HFF-Myc (cell line): Measurements from ENCODE around the gene OSER1.

Experiments
- DNase-seq: peaks from one replicate; pipeline ENCODE4 v3.0.0-alpha.2; 2011; ENCODE audit warnings: low read depth; ENCODE audit errors: extremely low read depth
- H3K4me3 ChIP-seq: replicated peaks from 2 replicates; pipeline ENCODE4 v1.5.1; 2011; ENCODE audit warnings: low read depth, mild to moderate bottlenecking, control low read depth, low read length
- CTCF ChIP-seq: IDR thresholded peaks from 2 replicates; pipeline ENCODE4 v1.5.1; 2012; ENCODE audit warnings: mild to moderate bottlenecking, low read depth, low read length, control low read depth; ENCODE audit errors: missing control alignments

Gene OSER1

DNA sequence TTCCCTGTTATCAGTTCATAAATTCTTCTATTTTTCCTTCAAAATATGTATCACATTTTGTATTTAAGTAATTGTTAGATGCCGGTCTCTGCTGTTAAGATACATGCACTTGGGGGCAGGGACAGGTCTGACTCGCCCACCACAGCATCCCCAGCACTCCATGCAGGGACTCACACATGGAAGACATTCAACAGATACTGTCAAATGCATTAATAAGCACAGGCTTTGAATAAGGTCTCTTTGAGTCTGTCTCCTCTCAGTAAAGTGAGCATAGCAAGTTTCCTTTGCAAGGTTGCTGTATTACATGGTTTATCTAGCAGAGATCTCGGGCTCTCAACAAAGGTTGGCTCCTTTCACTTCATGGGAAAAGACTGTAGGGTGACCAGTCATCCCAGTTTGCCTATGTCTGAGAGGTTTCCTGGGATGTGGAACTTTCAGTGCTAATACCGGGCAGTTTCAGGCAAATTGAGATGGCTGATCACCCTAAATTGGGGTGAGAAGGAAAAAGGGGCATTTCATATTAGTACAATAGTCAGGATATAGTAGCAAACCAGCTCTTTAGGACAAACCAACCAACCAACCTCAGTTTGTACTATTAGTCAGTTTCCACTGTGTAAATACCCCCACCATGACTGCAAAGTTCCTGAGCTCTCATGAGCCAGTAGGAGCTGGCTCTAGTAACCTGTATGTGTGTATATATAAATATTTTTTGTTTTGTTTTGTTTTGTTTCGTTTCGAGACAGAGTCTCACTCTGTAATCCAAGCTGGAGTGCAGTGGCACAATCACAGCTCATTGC lies 38.6 kb downstream of the OSER1 start:
- no peak for DNase-seq
- TF ChIP-seq CTCF: no peak

DNA sequence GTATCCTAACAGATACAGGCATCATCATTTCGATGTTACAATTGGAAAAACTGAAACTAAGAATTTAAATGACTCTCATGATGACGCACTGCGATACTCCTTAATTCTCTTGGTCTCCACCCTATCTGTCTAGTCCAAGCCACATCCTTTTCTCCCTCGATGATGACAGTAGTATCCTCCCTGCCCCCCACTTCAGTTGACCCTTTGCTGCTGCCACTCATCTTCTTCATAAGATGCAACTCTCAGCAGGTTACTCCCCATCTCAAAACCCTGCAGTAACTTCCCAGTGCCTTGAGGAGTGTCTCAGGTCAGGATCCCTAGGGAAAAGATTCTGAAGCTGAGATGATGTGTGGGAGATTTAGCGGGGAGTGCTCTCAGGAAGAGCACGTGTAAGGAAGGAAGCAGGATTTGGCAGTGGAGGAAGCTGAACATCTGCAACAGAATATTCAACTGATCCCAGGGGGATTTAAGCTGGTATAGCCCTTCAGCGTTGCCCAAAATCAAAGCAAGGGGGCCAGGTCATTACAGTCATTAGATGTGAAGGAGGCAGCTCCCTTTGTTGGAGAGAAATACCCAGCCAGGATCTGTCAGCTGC lies 39.7 kb downstream of the OSER1 start:
- no peak overlapping the region for H3K4me3 ChIP-seq
- DNase-seq: no peak
- TF ChIP-seq CTCF: no peak

More for the DNA sequence above, 38.6 kb downstream of the OSER1 start:
- H3K4me3 ChIP-seq: no peak overlapping the region

GRCh38 chr20:44167736-44168135 lies 42.8 kb downstream of the OSER1 start:
- TF ChIP-seq CTCF: no peak
- DNase-seq: no peak
- H3K4me3 ChIP-seq: no peak overlapping the region

DNA sequence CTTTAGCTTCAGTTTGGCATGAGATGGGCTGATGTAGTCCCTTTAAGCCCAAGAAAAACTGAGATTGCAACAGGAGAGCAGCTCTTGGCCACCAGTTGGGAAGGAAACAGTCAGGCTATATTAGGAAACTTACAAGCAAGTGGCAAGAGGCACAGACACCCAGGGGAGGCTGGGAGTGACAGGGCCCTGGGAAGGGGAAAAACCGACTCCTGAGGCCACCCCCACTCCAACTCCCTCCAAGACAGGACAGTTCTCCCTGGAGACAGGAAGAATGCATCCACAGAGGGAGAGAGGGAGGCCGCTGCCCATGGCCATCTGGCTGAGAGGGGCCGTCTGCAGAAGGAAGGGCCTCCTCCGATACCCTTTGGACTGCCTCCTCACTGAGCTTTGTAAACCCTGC lies 44.1 kb downstream of the OSER1 start:
- TF ChIP-seq CTCF: no peak
- no peak overlapping the region for H3K4me3 ChIP-seq
- DNase-seq: no peak

DNA sequence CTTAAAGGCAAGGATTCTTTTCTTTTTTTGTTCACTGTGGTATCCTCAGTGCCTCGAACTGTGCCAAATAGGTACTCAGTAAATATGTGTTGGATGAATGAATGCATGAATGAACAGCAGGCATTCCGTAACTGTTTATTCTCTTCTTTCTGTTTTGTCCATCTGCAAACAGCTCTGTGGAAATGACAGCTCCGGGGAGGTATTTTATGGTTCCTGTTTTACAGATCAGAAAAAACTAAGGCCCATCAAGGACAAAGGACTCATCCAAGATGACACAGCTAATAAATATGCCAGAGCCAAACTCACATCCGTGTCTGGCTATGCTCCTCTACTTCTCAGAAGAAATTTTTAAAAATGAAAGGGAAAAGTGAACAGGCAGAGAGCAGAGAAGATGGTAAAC lies 44.6 kb downstream of the OSER1 start:
- no peak for TF ChIP-seq CTCF
- DNase-seq: no peak
- H3K4me3 ChIP-seq: no peak overlapping the region

DNA sequence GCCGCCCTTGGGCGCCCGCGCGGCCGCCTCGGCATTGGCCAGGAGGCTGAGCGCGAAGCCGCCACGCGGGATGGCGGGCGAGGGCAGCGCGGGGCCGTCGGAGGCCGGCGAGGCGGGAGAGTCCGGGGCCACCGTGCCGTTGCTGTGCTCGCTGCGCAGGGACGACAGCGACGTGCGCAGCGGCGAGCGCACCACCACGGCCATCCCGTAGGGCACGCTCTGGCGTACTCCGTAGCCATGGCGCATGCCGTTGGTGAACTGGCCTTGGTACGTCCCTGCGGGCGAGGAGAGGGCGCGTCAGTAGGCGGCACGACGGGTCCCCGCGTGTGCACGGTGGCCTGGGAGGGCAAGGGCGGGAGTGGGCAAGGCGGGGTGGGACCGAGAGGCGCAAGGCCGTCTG lies 50.4 kb downstream of the OSER1 start:
- no peak for TF ChIP-seq CTCF
- DNase-seq: no peak
- H3K4me3 ChIP-seq: no peak overlapping the region
